ENCODE data around the gene PSMC4.

- no peak for TF ChIP-seq POLR2A (IDR thresholded peaks at IDR 0.05)
- no peak for TF ChIP-seq CTCF (IDR thresholded peaks at IDR 0.05)
Measured at GRCh38 chr19:39951686-39952085, 19.3 kb upstream of the PSMC4 start.
